ENCODE results near the gene CYTIP.

GRCh38 chr2:157489983-157490382 is 46.1 kb upstream of the CYTIP start:
- TF ChIP-seq CTCF (IDR thresholded peaks at IDR 0.05) (no peak), RFX5 (IDR thresholded peaks at IDR 0.05) (no peak), SREBF2 (IDR thresholded peaks at IDR 0.05) (no peak), POLR2A (IDR thresholded peaks at IDR 0.05; ENCODE audit: low read length) (no peak), MAZ (IDR thresholded peaks at IDR 0.05; ENCODE audit: borderline replicate concordance, low read depth, low read length) (no peak)
- TF ChIP-seq, protein P1, sequence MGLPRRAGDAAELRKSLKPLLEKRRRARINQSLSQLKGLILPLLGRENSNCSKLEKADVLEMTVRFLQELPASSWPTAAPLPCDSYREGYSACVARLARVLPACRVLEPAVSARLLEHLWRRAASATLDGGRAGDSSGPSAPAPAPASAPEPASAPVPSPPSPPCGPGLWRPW (IDR thresholded peaks at IDR 0.05) = no peak
- TF ChIP-seq, protein P2, sequence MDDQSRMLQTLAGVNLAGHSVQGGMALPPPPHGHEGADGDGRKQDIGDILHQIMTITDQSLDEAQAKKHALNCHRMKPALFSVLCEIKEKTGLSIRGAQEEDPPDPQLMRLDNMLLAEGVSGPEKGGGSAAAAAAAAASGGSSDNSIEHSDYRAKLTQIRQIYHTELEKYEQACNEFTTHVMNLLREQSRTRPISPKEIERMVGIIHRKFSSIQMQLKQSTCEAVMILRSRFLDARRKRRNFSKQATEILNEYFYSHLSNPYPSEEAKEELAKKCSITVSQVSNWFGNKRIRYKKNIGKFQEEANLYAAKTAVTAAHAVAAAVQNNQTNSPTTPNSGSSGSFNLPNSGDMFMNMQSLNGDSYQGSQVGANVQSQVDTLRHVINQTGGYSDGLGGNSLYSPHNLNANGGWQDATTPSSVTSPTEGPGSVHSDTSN (IDR thresholded peaks at IDR 0.05) = no peak

Measured in A549 (cell line).